ENCODE data around the gene UBR3. TPM values are rescaled to one million over a fixed set of nuclear protein-coding genes. Genes with fewer than 3 reads are reported as not detected.

Gene UBR3
- total RNA-seq, 2 donors from 2014 or later = 20.4 to 24.8 TPM

DNA sequence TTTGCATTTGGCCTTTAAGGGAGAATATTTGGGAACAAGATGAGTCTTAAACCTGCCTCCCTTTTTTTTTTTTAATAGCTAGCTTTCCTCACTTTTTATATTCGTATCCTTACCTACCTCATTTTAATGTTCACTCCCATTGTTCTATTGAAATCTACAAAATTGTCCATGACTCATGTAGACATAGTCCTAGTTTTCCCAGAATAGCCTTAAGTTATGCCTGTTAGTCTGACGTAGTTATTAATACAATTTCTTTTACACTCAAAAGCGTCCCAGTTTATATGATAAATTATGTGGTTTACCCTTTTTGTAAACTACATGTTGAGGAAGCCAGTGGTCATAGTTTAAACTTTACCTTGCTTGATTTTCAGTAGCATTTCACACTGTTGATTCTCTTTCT, 73.4 kb downstream of the UBR3 start:
- WGBS, 2 experiments (ENCODE audit: insufficient coverage in 1 of 2, insufficient read length in 1 of 2) = 92 to 97% methylated on average over 1 to 3 of the region's 3 CpGs
- Histone ChIP-seq H3K27ac (ENCODE audit: low read depth, low read length) (no peak overlapping the region), H3K4me1 (ENCODE audit: control insufficient read depth, insufficient read depth, low read length) (no peaks in the 10 kb centered on the region), H3K4me3 (ENCODE audit: low read length) (no peak overlapping the region), H3K36me3 (ENCODE audit: control insufficient read depth, insufficient read depth, low read length) (peaks cover 6% of the 10 kb centered on the region), H3K9ac (ENCODE audit: extremely low read depth, low read length, poor library complexity, severe bottlenecking) (no peak overlapping the region), H3K27me3 (ENCODE audit: control insufficient read depth, insufficient read depth, low read length, poor library complexity, severe bottlenecking) (no peaks in the 10 kb centered on the region), H3K9me3 (ENCODE audit: control insufficient read depth, low read length) (no peaks in the 10 kb centered on the region)
- no peaks in the 10 kb centered on the region for H3K4me1 Mint-ChIP-seq
- H3K27me3 Mint-ChIP-seq (ENCODE audit: insufficient read depth) = no peaks in the 10 kb centered on the region
- TF ChIP-seq, protein P1, sequence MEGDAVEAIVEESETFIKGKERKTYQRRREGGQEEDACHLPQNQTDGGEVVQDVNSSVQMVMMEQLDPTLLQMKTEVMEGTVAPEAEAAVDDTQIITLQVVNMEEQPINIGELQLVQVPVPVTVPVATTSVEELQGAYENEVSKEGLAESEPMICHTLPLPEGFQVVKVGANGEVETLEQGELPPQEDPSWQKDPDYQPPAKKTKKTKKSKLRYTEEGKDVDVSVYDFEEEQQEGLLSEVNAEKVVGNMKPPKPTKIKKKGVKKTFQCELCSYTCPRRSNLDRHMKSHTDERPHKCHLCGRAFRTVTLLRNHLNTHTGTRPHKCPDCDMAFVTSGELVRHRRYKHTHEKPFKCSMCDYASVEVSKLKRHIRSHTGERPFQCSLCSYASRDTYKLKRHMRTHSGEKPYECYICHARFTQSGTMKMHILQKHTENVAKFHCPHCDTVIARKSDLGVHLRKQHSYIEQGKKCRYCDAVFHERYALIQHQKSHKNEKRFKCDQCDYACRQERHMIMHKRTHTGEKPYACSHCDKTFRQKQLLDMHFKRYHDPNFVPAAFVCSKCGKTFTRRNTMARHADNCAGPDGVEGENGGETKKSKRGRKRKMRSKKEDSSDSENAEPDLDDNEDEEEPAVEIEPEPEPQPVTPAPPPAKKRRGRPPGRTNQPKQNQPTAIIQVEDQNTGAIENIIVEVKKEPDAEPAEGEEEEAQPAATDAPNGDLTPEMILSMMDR (conservative IDR thresholded peaks at IDR 0.05) = no peak
- H3K9me3 Mint-ChIP-seq = no peaks in the 10 kb centered on the region
- peaks cover 8% of the 10 kb centered on the region for H3K36me3 Mint-ChIP-seq (ENCODE audit: low read depth)
- no peak for DNase-seq
- H3K27ac Mint-ChIP-seq = no peak overlapping the region
- no peak overlapping the region for H3K4me3 Mint-ChIP-seq

DNA sequence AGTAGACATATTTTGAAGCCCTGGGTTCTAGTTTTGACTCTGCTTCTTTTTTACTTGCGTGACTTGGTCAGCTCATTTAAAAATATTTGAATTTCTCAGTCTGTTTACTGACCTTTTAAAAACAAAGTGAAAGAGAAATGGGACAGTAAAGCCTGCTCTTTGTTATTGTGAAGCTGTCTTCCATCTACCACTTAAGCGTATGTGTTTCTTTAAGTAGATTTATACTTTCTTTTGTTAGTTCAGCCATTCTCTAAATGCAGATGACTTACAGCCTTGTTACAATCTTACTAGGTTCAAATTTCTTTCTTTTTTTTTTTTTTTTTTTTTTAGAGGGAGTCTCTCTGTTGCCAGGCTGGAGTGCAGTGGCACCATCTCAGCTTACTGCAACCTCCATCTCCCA, 79.5 kb downstream of the UBR3 start:
- Mint-ChIP-seq H3K36me3 (ENCODE audit: low read depth) (peaks cover 17% of the 10 kb centered on the region), H3K4me1 (peaks cover 2% of the 10 kb centered on the region), H3K4me3 (no peak overlapping the region), H3K27ac (no peak overlapping the region), H3K27me3 (ENCODE audit: insufficient read depth) (no peaks in the 10 kb centered on the region), H3K9me3 (no peaks in the 10 kb centered on the region)
- H3K4me1 ChIP-seq (ENCODE audit: control insufficient read depth, insufficient read depth, low read length) = no peaks in the 10 kb centered on the region
- H3K36me3 ChIP-seq (ENCODE audit: control insufficient read depth, insufficient read depth, low read length) = peaks cover 14% of the 10 kb centered on the region
- no peak overlapping the region for H3K4me3 ChIP-seq (ENCODE audit: low read length)
- TF ChIP-seq, protein P1 (conservative IDR thresholded peaks at IDR 0.05) = no peak
- no peaks in the 10 kb centered on the region for H3K9me3 ChIP-seq (ENCODE audit: control insufficient read depth, low read length)
- no peak for DNase-seq
- H3K27me3 ChIP-seq (ENCODE audit: control insufficient read depth, insufficient read depth, low read length, poor library complexity, severe bottlenecking) = no peaks in the 10 kb centered on the region
- whole genome bisulfite sequencing, 2 experiments (ENCODE audit: insufficient coverage in 1 of 2, insufficient read length in 1 of 2) = 93% methylated on average over 2 of the region's 2 CpGs; no CpG with 5 or more reads in 1 of the 2 experiments
- H3K9ac ChIP-seq (ENCODE audit: extremely low read depth, low read length, poor library complexity, severe bottlenecking) = no peak overlapping the region
- no peak overlapping the region for H3K27ac ChIP-seq (ENCODE audit: low read depth, low read length)

DNA sequence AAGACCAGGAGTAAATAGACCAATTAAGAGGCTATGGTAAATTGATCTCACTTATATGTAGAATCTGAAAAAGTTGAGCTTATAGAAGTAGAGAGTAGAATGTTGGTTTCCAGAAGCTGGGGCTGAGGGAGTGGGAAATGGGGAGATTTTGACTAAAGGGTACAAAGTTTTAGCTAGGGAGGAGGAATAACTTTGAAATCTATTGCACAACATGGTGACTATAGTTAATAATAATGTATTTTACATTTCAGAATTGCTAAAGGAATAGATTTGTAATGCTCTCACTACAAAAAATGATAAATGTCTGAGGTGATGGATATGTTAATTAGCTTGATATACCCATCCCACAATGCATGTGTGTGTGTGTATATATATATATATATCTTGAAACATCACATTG, 82.1 kb downstream of the UBR3 start:
- H3K9me3 ChIP-seq (ENCODE audit: control insufficient read depth, low read length) = no peaks in the 10 kb centered on the region
- Mint-ChIP-seq H3K4me1 (peaks cover 2% of the 10 kb centered on the region), H3K36me3 (ENCODE audit: low read depth) (peaks cover 16% of the 10 kb centered on the region), H3K4me3 (no peak overlapping the region), H3K27ac (no peak overlapping the region), H3K9me3 (no peaks in the 10 kb centered on the region), H3K27me3 (ENCODE audit: insufficient read depth) (no peaks in the 10 kb centered on the region)
- no peak overlapping the region for H3K4me3 ChIP-seq (ENCODE audit: low read length)
- no peak for DNase-seq
- peaks cover 9% of the 10 kb centered on the region for H3K36me3 ChIP-seq (ENCODE audit: control insufficient read depth, insufficient read depth, low read length)
- no peak overlapping the region for H3K27ac ChIP-seq (ENCODE audit: low read depth, low read length)
- no peaks in the 10 kb centered on the region for H3K27me3 ChIP-seq (ENCODE audit: control insufficient read depth, insufficient read depth, low read length, poor library complexity, severe bottlenecking)
- TF ChIP-seq, protein P1 (conservative IDR thresholded peaks at IDR 0.05) = no peak
- no peaks in the 10 kb centered on the region for H3K4me1 ChIP-seq (ENCODE audit: control insufficient read depth, insufficient read depth, low read length)
- no peak overlapping the region for H3K9ac ChIP-seq (ENCODE audit: extremely low read depth, low read length, poor library complexity, severe bottlenecking)

Data from endodermal cell (in vitro differentiated cells).